NCI-H1436 treated with DMSO at 0.1 percent for 48 hours (cell line): ENCODE data around the gene SYT2.
"Not testable (repeated sequence)": the region's sequence is repeated elsewhere in the genome, so short reads cannot be mapped to it uniquely, and the experiment has no call there.

Source experiments
- DNase-seq: peaks from one replicate; lab custom pipeline; 2025; lab: John Stamatoyannopoulos, UW

The SYT2 gene

GRCh38 chr1:202571719-202572339 is 138.4 kb downstream of the SYT2 start:
- DNase-seq, result no peak

GRCh38 chr1:202569393-202570322 is 140.6 kb downstream of the SYT2 start:
- no peak for DNase-seq

- no peak for DNase-seq
These were observed 141.4 kb downstream of the SYT2 start for GRCh38 chr1:202568826-202569225.

GRCh38 chr1:202568410-202568809 is 141.8 kb downstream of the SYT2 start:
- DNase-seq, result no peak

- DNase-seq, result no peak
These were observed 142.5 kb downstream of the SYT2 start for GRCh38 chr1:202567738-202568137.

- DNase-seq, result no peak
These were observed 144.2 kb downstream of the SYT2 start for GRCh38 chr1:202565890-202566602.

- no peak for DNase-seq
These were observed 145.2 kb downstream of the SYT2 start for GRCh38 chr1:202564958-202565495.

- DNase-seq, result no peak
These were observed 146.4 kb downstream of the SYT2 start for GRCh38 chr1:202563818-202564217.

- no peak for DNase-seq
These were observed 147.7 kb downstream of the SYT2 start for GRCh38 chr1:202562444-202563060.

GRCh38 chr1:202561726-202562443 is 148.4 kb downstream of the SYT2 start:
- no peak for DNase-seq

- DNase-seq, result no peak
These were observed 149.0 kb downstream of the SYT2 start for GRCh38 chr1:202561240-202561639.

GRCh38 chr1:202557662-202558061 is 152.6 kb downstream of the SYT2 start:
- not testable (repeated sequence) for DNase-seq

GRCh38 chr1:202556037-202556436 is 154.2 kb downstream of the SYT2 start:
- not testable (repeated sequence) for DNase-seq

GRCh38 chr1:202554619-202555018 is 155.6 kb downstream of the SYT2 start:
- DNase-seq, result not testable (repeated sequence)

GRCh38 chr1:202553560-202554038 is 156.7 kb downstream of the SYT2 start:
- no peak for DNase-seq

- DNase-seq, result not testable (repeated sequence)
These were observed 157.2 kb downstream of the SYT2 start for GRCh38 chr1:202553078-202553477.

GRCh38 chr1:202552615-202553014 is 157.6 kb downstream of the SYT2 start:
- DNase-seq, result not testable (repeated sequence)

- DNase-seq, result no peak
These were observed 158.6 kb downstream of the SYT2 start for GRCh38 chr1:202551683-202552082.

- not testable (repeated sequence) for DNase-seq
These were observed 160.2 kb downstream of the SYT2 start for GRCh38 chr1:202550088-202550487.

- no peak for DNase-seq
These were observed 163.0 kb downstream of the SYT2 start for GRCh38 chr1:202547215-202547614.

- DNase-seq, result not testable (repeated sequence)
These were observed 163.5 kb downstream of the SYT2 start for GRCh38 chr1:202546796-202547195.
